DND-41 (cell line): ENCODE results near the gene FAM227B.

Experiments
- ATAC-seq: fragments of 200-7000 bp; cut with Tn5 transposase; 3 replicates; pipeline ENCODE4 v1.9.1; 2021; ENCODE audit warnings: low read depth; ENCODE audit not compliant: insufficient read depth
- DNase-seq: peaks from one replicate; pipeline ENCODE4 v3.0.0-alpha.2; 2020
- H2AFZ ChIP-seq: 2 replicates; pipeline ENCODE4 v1.6.0; 2012; ENCODE audit warnings: low read depth, low read length
- H3K27ac ChIP-seq: 2 replicates; pipeline ENCODE4 v1.5.1; 2012; ENCODE audit warnings: low read length, inconsistent platforms
- H3K27me3 ChIP-seq: fragments of 200-600 bp; sonication (generic); 2 replicates; pipeline ENCODE4 v1.6.0; 2012; ENCODE audit warnings: low read length, mild to moderate bottlenecking, inconsistent platforms; ENCODE audit not compliant: insufficient read depth, poor library complexity
- H3K36me3 ChIP-seq: 2 replicates; pipeline ENCODE4 v1.5.1; 2012; ENCODE audit warnings: low read length, inconsistent platforms; ENCODE audit not compliant: insufficient read depth
- H3K4me1 ChIP-seq: 2 replicates; pipeline ENCODE4 v1.5.1; 2012; ENCODE audit warnings: mild to moderate bottlenecking, low read length; ENCODE audit not compliant: insufficient read depth
- H3K4me2 ChIP-seq: 2 replicates; pipeline ENCODE4 v1.6.0; 2012; ENCODE audit warnings: mild to moderate bottlenecking, moderate library complexity, low read length, inconsistent platforms; ENCODE audit not compliant: insufficient read depth
- H3K4me3 ChIP-seq, 2 experiments: fragments of 200-600 bp in 1 of 2; shearing (Covaris generic) in 1 of 2; 2 replicates each; pipeline ENCODE4 v1.5.1; 2012 to 2016; ENCODE audit warnings: inconsistent platforms in 2 of 2, low read length in 2 of 2, mild to moderate bottlenecking in 2 of 2, low read depth in 1 of 2, moderate library complexity in 1 of 2
- H3K79me2 ChIP-seq: 2 replicates; pipeline ENCODE4 v1.6.0; 2012; ENCODE audit warnings: low read length, inconsistent platforms; ENCODE audit not compliant: insufficient read depth
- H3K9ac ChIP-seq: 2 replicates; pipeline ENCODE4 v1.6.0; 2012; ENCODE audit warnings: low read depth, mild to moderate bottlenecking, inconsistent platforms, low read length, moderate library complexity
- H3K9me3 ChIP-seq: 2 replicates; pipeline ENCODE4 v1.5.1; 2012; ENCODE audit warnings: low read length, moderate library complexity, mild to moderate bottlenecking, inconsistent platforms; ENCODE audit not compliant: insufficient read depth, severe bottlenecking
- H4K20me1 ChIP-seq: 2 replicates; pipeline ENCODE4 v1.6.0; 2012; ENCODE audit warnings: low read length; ENCODE audit not compliant: insufficient read depth
- EZH2 ChIP-seq: IDR thresholded peaks from 3 replicates; pipeline ENCODE4 v1.6.1; 2012; ENCODE audit warnings: borderline replicate concordance, low read depth, mild to moderate bottlenecking, moderate library complexity, low read length, inconsistent platforms; ENCODE audit not compliant: severe bottlenecking
- TF ChIP-seq, protein P1 (sequence below): IDR thresholded peaks from 2 replicates; pipeline ENCODE4 v1.5.1; 2012; ENCODE audit warnings: borderline replicate concordance, low read length, moderate library complexity, mild to moderate bottlenecking; ENCODE audit not compliant: poor library complexity, severe bottlenecking; ENCODE audit errors: extremely low read depth

The FAM227B gene

DNA sequence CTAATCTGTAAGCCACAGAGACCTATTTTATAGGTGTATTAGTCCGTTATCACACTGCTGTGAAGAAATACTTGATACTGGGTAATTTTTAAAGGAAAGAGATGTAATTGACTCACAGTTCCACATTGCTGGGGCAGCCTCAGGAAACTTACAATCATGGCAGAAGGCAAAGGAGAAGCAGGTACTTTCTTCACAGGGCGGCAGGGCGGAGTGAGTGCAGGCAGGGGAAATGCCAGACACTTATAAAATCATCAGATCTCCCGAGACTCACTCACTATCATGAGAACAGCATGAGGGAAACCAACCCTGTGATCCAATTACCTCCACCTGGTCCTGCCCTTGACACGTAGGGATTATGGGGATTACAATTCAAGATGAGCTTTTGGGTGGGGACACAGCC lies 341.9 kb downstream of the FAM227B start:
- no peak overlapping the region for H3K4me3 ChIP-seq
- no peak for ATAC-seq
- H3K79me2 ChIP-seq = no peaks in the 10 kb centered on the region
- peaks cover 6% of the 10 kb centered on the region; the same call in 1 of the 2 replicates for H3K36me3 ChIP-seq
- H3K27me3 ChIP-seq = no peaks in the 10 kb centered on the region
- no peak for DNase-seq
- H3K4me2 ChIP-seq = no peak overlapping the region
- no peaks in the 10 kb centered on the region for H3K4me1 ChIP-seq
- H3K9me3 ChIP-seq = no peaks in the 10 kb centered on the region
- no peak overlapping the region for H2AFZ ChIP-seq
- no peaks in the 10 kb centered on the region for H4K20me1 ChIP-seq
- H3K27ac ChIP-seq = no peak overlapping the region
- no peak for TF ChIP-seq EZH2
- TF ChIP-seq, protein P1, sequence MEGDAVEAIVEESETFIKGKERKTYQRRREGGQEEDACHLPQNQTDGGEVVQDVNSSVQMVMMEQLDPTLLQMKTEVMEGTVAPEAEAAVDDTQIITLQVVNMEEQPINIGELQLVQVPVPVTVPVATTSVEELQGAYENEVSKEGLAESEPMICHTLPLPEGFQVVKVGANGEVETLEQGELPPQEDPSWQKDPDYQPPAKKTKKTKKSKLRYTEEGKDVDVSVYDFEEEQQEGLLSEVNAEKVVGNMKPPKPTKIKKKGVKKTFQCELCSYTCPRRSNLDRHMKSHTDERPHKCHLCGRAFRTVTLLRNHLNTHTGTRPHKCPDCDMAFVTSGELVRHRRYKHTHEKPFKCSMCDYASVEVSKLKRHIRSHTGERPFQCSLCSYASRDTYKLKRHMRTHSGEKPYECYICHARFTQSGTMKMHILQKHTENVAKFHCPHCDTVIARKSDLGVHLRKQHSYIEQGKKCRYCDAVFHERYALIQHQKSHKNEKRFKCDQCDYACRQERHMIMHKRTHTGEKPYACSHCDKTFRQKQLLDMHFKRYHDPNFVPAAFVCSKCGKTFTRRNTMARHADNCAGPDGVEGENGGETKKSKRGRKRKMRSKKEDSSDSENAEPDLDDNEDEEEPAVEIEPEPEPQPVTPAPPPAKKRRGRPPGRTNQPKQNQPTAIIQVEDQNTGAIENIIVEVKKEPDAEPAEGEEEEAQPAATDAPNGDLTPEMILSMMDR = no peak
- H3K9ac ChIP-seq = no peak overlapping the region
